H1 (cell line): Measurements from ENCODE around the gene WSCD1. TPM values are rescaled to one million over a fixed set of nuclear protein-coding genes. Genes with fewer than 3 reads are reported as not detected.

Source experiments
- CHD1 ChIP-seq: IDR thresholded peaks from 2 replicates; pipeline ENCODE4 v1.6.1; 2012; ENCODE audit warnings: low read depth, low read length, improper control_type of control experiment
- KDM1A ChIP-seq: fragments of 200-600, 300-600 bp; sonication (generic); IDR thresholded peaks from 2 replicates; pipeline ENCODE4 v1.7.1; 2016; ENCODE audit warnings: mild to moderate bottlenecking, low read length, borderline replicate concordance
- SP4 ChIP-seq: IDR thresholded peaks from 2 replicates; pipeline ENCODE4 v1.6.1; 2012; ENCODE audit warnings: low read length, inconsistent platforms
- polyA plus RNA-seq, 7 experiments: library from polyadenylated mRNA; depleted of rRNA in 3 of 7; stranded (reverse) in 5 of 7; unstranded in 2 of 7; fragments of >200 nt in 5 of 7; fragments of 200-250 nt in 2 of 7; gene quantifications; 1 replicate in 5 of 7; 2 replicates in 1 of 7; 4 replicates in 1 of 7; pipeline versions ENCODE4 v1.2.1 to v1.2.3, GENCODE V29; 2011 to 2013; ENCODE audit warnings: missing spikeins in 2 of 7, mixed read lengths in 2 of 7
- total RNA-seq: library from RNA; stranded (reverse); fragmentation: NEBNext Ultra II Directional; extraction: Animal tissue kit (Norgen Biotek cat#: 25700); gene quantifications from 2 replicates; pipeline ENCODE4 v1.2.1, GENCODE V29; 2021

The WSCD1 gene
- total and polyA plus RNA-seq, 2 of the 8 experiments (the other 6 are each of a cell fraction or from before 2014, with no cell fraction given), result 21.9 to 39.0 TPM

DNA sequence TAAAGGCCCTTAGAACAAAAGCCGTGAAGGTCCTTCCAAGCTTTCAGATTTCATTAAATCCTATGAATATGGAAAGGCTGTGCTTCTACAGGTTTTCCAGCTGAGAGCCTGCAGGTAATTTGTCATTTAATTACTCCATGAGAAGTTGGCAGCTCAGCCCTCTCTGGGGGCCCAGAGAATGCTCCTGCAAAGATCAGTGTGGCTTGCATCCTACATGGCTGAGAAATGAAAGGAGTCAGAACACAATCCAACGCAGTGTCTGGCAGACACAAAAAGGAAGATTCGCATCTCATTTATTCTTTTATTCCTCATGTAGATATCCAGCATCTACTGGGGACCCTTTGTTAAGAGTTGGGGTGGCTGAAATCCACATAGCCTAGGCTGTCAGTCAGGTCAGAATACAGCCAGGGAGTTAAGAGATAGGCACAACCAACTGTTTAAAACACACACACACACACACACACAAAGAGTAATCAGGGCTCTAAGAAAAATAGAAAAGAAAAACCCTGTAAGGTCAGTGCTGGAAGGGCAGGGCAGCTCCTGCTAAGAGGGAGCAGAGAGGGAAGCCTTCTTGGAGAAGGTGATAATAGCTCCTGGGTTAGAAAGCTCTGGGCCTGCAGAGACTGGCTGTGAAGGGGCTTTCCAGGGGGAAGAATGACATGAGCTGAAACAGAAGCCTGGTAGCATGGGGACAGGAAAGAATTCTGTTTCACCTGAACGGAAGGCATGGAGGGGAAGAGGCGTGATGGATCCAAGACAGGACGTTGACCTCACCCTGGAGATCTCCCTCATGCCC lies 46.9 kb upstream of the WSCD1 start (continued):
- TF ChIP-seq KDM1A (no peak), SP4 (no peak), CHD1 (no peak)
